ENCODE results near the gene CCR3. TPM values are rescaled to one million over a fixed set of nuclear protein-coding genes. Genes with fewer than 3 reads are reported as not detected.

CCR3 gene
- total RNA-seq, 2 donors from 2014 or later, result not detected

DNA sequence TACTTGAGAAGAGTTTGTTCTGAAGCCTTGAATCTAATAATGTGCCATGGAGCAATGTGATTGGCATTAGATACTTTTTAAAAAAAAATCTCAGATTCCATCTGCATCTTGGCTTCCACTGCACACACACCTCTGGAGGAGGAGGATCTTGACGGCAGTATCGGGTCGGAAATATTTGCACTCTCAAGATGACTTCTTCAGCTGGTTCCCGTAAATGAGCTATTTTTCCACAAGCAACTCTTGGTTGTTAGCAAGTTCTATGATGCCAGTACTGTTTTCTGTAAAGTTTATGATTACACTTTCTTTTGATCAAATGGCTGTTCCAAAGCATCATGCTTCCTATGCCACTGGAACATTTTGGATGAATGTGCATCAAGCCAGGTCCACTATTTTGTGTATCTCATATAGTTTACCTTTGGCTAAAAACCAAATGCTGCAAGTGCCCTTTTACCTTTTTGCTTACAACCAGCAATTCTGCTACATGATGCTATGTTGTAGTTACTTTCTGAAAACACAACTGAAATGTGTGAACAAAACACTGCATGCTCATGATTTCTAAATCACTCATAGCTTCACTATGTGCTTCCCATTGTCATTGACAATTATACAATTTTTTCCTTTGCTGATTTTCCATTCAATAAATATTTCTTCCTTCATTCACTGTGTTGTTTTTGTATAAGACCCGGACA, 43.8 kb downstream of the CCR3 start:
- Histone ChIP-seq H3K27me3 (ENCODE audit: control insufficient read depth, insufficient read depth, low read length, poor library complexity, severe bottlenecking) (no peaks in the 10 kb centered on the region), H3K9ac (ENCODE audit: extremely low read depth, low read length, poor library complexity, severe bottlenecking) (no peak overlapping the region), H3K4me3 (ENCODE audit: low read length) (no peak overlapping the region), H3K27ac (ENCODE audit: low read depth, low read length) (no peak overlapping the region), H3K4me1 (ENCODE audit: control insufficient read depth, insufficient read depth, low read length) (no peaks in the 10 kb centered on the region), H3K36me3 (ENCODE audit: control insufficient read depth, insufficient read depth, low read length) (no peaks in the 10 kb centered on the region), H3K9me3 (ENCODE audit: control insufficient read depth, low read length) (no peaks in the 10 kb centered on the region)
- Mint-ChIP-seq H3K36me3 (ENCODE audit: low read depth) (no peaks in the 10 kb centered on the region), H3K27me3 (ENCODE audit: insufficient read depth) (no peaks in the 10 kb centered on the region), H3K27ac (no peak overlapping the region), H3K9me3 (no peaks in the 10 kb centered on the region), H3K4me1 (no peaks in the 10 kb centered on the region), H3K4me3 (no peak overlapping the region)
- DNase-seq, result no peak
- TF ChIP-seq, protein P1, sequence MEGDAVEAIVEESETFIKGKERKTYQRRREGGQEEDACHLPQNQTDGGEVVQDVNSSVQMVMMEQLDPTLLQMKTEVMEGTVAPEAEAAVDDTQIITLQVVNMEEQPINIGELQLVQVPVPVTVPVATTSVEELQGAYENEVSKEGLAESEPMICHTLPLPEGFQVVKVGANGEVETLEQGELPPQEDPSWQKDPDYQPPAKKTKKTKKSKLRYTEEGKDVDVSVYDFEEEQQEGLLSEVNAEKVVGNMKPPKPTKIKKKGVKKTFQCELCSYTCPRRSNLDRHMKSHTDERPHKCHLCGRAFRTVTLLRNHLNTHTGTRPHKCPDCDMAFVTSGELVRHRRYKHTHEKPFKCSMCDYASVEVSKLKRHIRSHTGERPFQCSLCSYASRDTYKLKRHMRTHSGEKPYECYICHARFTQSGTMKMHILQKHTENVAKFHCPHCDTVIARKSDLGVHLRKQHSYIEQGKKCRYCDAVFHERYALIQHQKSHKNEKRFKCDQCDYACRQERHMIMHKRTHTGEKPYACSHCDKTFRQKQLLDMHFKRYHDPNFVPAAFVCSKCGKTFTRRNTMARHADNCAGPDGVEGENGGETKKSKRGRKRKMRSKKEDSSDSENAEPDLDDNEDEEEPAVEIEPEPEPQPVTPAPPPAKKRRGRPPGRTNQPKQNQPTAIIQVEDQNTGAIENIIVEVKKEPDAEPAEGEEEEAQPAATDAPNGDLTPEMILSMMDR (conservative IDR thresholded peaks at IDR 0.05), result no peak
- 57 to 83% methylated on average over 2 to 5 of the region's 5 CpGs for WGBS, 2 experiments (ENCODE audit: insufficient coverage in 1 of 2, insufficient read length in 1 of 2)

DNA sequence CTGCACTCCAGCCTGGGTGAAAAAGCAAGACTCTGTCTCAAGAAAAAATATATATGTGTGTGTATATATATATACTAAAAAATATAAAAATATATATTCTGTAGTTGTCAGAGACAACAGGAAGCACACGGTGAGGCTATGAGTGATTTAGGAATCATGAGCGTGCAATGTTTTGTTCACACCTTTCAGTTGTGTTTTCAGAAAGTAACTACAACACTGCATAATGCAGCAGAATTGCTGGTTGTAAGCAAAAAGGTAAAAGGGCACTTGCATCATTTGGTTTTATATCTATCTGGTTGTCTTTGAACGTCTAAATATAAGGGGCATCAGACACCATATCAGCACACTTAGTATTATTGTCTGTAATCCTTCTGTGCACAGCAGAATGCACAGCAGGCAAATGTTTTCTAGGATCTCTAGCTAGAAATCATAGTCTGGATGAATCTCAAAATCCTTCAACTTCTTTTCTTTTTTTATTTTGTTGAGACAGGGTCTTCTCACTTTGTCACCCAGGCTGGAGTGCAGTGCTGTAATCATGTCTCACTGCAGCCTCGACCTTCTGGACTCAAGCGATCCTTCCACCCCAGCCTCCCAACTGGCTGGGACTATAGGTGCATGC, 44.8 kb downstream of the CCR3 start:
- H3K27me3 ChIP-seq (ENCODE audit: control insufficient read depth, insufficient read depth, low read length, poor library complexity, severe bottlenecking), result no peaks in the 10 kb centered on the region
- Mint-ChIP-seq H3K4me1 (no peaks in the 10 kb centered on the region), H3K36me3 (ENCODE audit: low read depth) (no peaks in the 10 kb centered on the region), H3K9me3 (no peaks in the 10 kb centered on the region), H3K27me3 (ENCODE audit: insufficient read depth) (no peaks in the 10 kb centered on the region), H3K27ac (no peak overlapping the region), H3K4me3 (no peak overlapping the region)
- no peaks in the 10 kb centered on the region for H3K36me3 ChIP-seq (ENCODE audit: control insufficient read depth, insufficient read depth, low read length)
- TF ChIP-seq, protein P1 (conservative IDR thresholded peaks at IDR 0.05), result no peak
- no peak overlapping the region for H3K4me3 ChIP-seq (ENCODE audit: low read length)
- WGBS, 2 experiments (ENCODE audit: insufficient coverage in 1 of 2, insufficient read length in 1 of 2), result 77 to 86% methylated on average over 4 to 5 of the region's 5 CpGs
- no peak for DNase-seq
- no peaks in the 10 kb centered on the region for H3K4me1 ChIP-seq (ENCODE audit: control insufficient read depth, insufficient read depth, low read length)
- no peaks in the 10 kb centered on the region for H3K9me3 ChIP-seq (ENCODE audit: control insufficient read depth, low read length)
- H3K9ac ChIP-seq (ENCODE audit: extremely low read depth, low read length, poor library complexity, severe bottlenecking), result no peak overlapping the region
- H3K27ac ChIP-seq (ENCODE audit: low read depth, low read length), result no peak overlapping the region

DNA sequence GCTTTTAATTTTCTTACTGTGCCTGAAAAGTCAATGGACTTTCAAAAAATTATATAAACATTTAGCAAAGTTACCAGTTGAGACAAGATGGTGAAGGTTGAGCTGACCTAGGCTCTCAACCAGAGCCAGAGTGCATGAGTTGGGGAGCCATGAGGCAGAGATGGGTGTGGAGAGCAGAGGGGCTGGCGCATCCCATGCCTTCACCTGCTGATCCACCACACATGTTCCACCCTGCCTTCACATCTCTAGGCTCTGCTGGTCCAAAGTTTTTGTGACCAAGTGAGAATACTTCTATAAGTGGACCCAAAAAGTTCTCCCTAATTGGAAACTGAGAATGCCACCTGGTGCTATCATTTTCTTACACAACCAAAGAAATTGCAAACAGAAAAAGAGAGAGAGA, 47.3 kb downstream of the CCR3 start:
- no peaks in the 10 kb centered on the region for H3K4me1 ChIP-seq (ENCODE audit: control insufficient read depth, insufficient read depth, low read length)
- H3K4me1 Mint-ChIP-seq, result peaks cover 5% of the 10 kb centered on the region
- TF ChIP-seq, protein P1 (conservative IDR thresholded peaks at IDR 0.05), result no peak
- no peak overlapping the region for H3K4me3 Mint-ChIP-seq
- H3K9me3 ChIP-seq (ENCODE audit: control insufficient read depth, low read length), result no peaks in the 10 kb centered on the region
- no peak overlapping the region for H3K27ac Mint-ChIP-seq
- H3K9me3 Mint-ChIP-seq, result no peaks in the 10 kb centered on the region
- WGBS, 2 experiments (ENCODE audit: insufficient coverage in 1 of 2, insufficient read length in 1 of 2), result 100% methylated on average over 1 of the region's 1 CpG; no CpG with 5 or more reads in 1 of the 2 experiments
- H3K36me3 Mint-ChIP-seq (ENCODE audit: low read depth), result no peaks in the 10 kb centered on the region
- H3K27me3 Mint-ChIP-seq (ENCODE audit: insufficient read depth), result no peaks in the 10 kb centered on the region
- no peak overlapping the region for H3K9ac ChIP-seq (ENCODE audit: extremely low read depth, low read length, poor library complexity, severe bottlenecking)
- no peak overlapping the region for H3K4me3 ChIP-seq (ENCODE audit: low read length)
- no peak overlapping the region for H3K27ac ChIP-seq (ENCODE audit: low read depth, low read length)
- no peaks in the 10 kb centered on the region for H3K27me3 ChIP-seq (ENCODE audit: control insufficient read depth, insufficient read depth, low read length, poor library complexity, severe bottlenecking)
- no peak for DNase-seq
- no peaks in the 10 kb centered on the region for H3K36me3 ChIP-seq (ENCODE audit: control insufficient read depth, insufficient read depth, low read length)

Measured in endodermal cell (in vitro differentiated cells).